A549 (cell line): ENCODE measurements around the gene RTL1. TPM values are rescaled to one million over a fixed set of nuclear protein-coding genes. Genes with fewer than 3 reads are reported as not detected.

Source experiments
- ATAC-seq, 2 experiments: fragments of 200-7000 bp in 1 of 2; fragments of >200 bp in 1 of 2; cut with Nextera tagmentation in 1 of 2; cut with Tn5 transposase in 1 of 2; 3 replicates each; pipeline versions ENCODE4 v1.8.0 to v1.9.1; 2018 to 2020; ENCODE audit warnings: mild to moderate bottlenecking in 1 of 2, moderate library complexity in 1 of 2
- CTCF ChIA-PET: fragments of 300-600 bp; sonication (Branson Sonifier 250); formaldehyde crosslinking; extraction: SDS; loops from one replicate; lab custom pipeline; 2021; ENCODE audit warnings: antibody characterized with exemption, inconsistent platforms; lab: Yijun Ruan, JAX
- POLR2A ChIA-PET: fragments of 350-600 bp; formaldehyde crosslinking; extraction: SDS; loops from one replicate; lab custom pipeline; 2021; ENCODE audit warnings: antibody characterized with exemption, inconsistent platforms; lab: Yijun Ruan, JAX
- DNase-seq, 2 experiments: peaks; one replicate each; pipeline versions ENCODE4 v3.0.0 to v3.0.0-alpha.2; 2011 to 2016; ENCODE audit warnings: low read depth in 1 of 2, low spot score in 1 of 2
- FAIRE-seq: peaks from 2 replicates; lab custom pipeline; 2011; peaks lifted over from hg19 to GRCh38; lab: Jason Lieb, UNC
- H3K27ac ChIP-seq, 2 experiments: fragments of >200 bp; sonication (Bioruptor Twin); formaldehyde crosslinking; 3 replicates each; pipeline ENCODE4 v1.5.1; 2016 to 2017
- H3K4me1 ChIP-seq: fragments of >200 bp; sonication (Bioruptor Twin); formaldehyde crosslinking; 3 replicates; pipeline ENCODE4 v1.6.1; 2016
- H3K4me2 ChIP-seq: fragments of >200 bp; sonication (Bioruptor Twin); formaldehyde crosslinking; 3 replicates; pipeline ENCODE4 v1.6.1; 2016
- H3K4me3 ChIP-seq: fragments of >200 bp; sonication (Bioruptor Twin); formaldehyde crosslinking; 3 replicates; pipeline ENCODE4 v1.5.1; 2016
- H3K9me3 ChIP-seq: fragments of >200 bp; sonication (Bioruptor Twin); formaldehyde crosslinking; 3 replicates; pipeline ENCODE4 v1.6.1; 2016
- BHLHE40 ChIP-seq: IDR thresholded peaks from 2 replicates; pipeline ENCODE4 v1.6.1; 2012; ENCODE audit warnings: low read depth, low read length, inconsistent platforms
- CEBPB ChIP-seq, 2 experiments: fragments of >200 bp in 1 of 2; sonication (Bioruptor Twin) in 1 of 2; formaldehyde crosslinking in 1 of 2; IDR thresholded peaks; 2 replicates each; pipeline ENCODE4 v1.6.1; 2012 to 2016
- CHD2 ChIP-seq: fragments of 150-350 bp; IDR thresholded peaks from 2 replicates; pipeline ENCODE4 v1.6.1; 2014; ENCODE audit warnings: low read length; ENCODE audit not compliant: partially characterized antibody
- CHD4 ChIP-seq: fragments of 200-600 bp; sonication (generic); IDR thresholded peaks from 2 replicates; pipeline ENCODE4 v1.6.1; 2016; ENCODE audit warnings: antibody characterized with exemption, mild to moderate bottlenecking, borderline replicate concordance
- EHMT2 ChIP-seq: fragments of 200-600 bp; sonication (generic); IDR thresholded peaks from 2 replicates; pipeline ENCODE4 v1.6.1; 2016; ENCODE audit warnings: antibody characterized with exemption, low read depth, mild to moderate bottlenecking, moderate library complexity
- EP300 ChIP-seq, 2 experiments: fragments of >200 bp; sonication (Bioruptor Twin); formaldehyde crosslinking; IDR thresholded peaks; 2 replicates in 1 of 2; 3 replicates in 1 of 2; pipeline ENCODE4 v1.6.1; 2016 to 2017
- ESRRA ChIP-seq: fragments of 150-350 bp; IDR thresholded peaks from 2 replicates; pipeline ENCODE4 v1.6.1; 2014; ENCODE audit warnings: mild to moderate bottlenecking, low read length, borderline replicate concordance
- FOSB ChIP-seq: fragments of 250-450 bp; sonication (Bioruptor Pico); IDR thresholded peaks from 2 replicates; pipeline ENCODE4 v1.5.0; 2020; ENCODE audit warnings: mild to moderate bottlenecking, moderate library complexity
- FOXS1 ChIP-seq: fragments of 250-450 bp; sonication (Bioruptor Pico); IDR thresholded peaks from 2 replicates; pipeline ENCODE4 v1.5.0; 2020; ENCODE audit warnings: mild to moderate bottlenecking, moderate library complexity
- HDAC2 ChIP-seq: fragments of 200-600 bp; sonication (generic); IDR thresholded peaks from 2 replicates; pipeline ENCODE4 v1.6.1; 2016
- HES2 ChIP-seq: fragments of >200 bp; sonication (Bioruptor Twin); formaldehyde crosslinking; IDR thresholded peaks from 2 replicates; pipeline ENCODE4 v1.6.1; 2016
- HEYL ChIP-seq: fragments of 250-450 bp; sonication (Bioruptor Pico); IDR thresholded peaks from 2 replicates; pipeline ENCODE4 v1.8.0; 2021; ENCODE audit warnings: mild to moderate bottlenecking, moderate library complexity
- HOXB13 ChIP-seq: fragments of 250-450 bp; sonication (Bioruptor Pico); IDR thresholded peaks from 2 replicates; pipeline ENCODE4 v1.5.0; 2020; ENCODE audit warnings: low read depth, mild to moderate bottlenecking, moderate library complexity
- JUNB ChIP-seq: fragments of >200 bp; sonication (Bioruptor Twin); formaldehyde crosslinking; IDR thresholded peaks from 2 replicates; pipeline ENCODE4 v1.6.1; 2016
- KDM5A ChIP-seq: fragments of 200-600 bp; sonication (generic); IDR thresholded peaks from 2 replicates; pipeline ENCODE4 v1.6.1; 2016; ENCODE audit warnings: antibody characterized with exemption, mild to moderate bottlenecking
- MAFK ChIP-seq: fragments of 450-650 bp; IDR thresholded peaks from 2 replicates; pipeline ENCODE4 v1.6.1; 2014; ENCODE audit not compliant: partially characterized antibody
- NR3C1 ChIP-seq: fragments of >200 bp; sonication (Bioruptor Twin); formaldehyde crosslinking; IDR thresholded peaks from 3 replicates; pipeline ENCODE4 v1.6.1; 2017
- RAD21 ChIP-seq, 2 experiments: fragments of >200 bp in 1 of 2; sonication (Bioruptor Twin) in 1 of 2; formaldehyde crosslinking in 1 of 2; IDR thresholded peaks in 1 of 2; conservative IDR thresholded peaks in 1 of 2; 2 replicates in 1 of 2; 3 replicates in 1 of 2; pipeline ENCODE4 v1.6.1; 2012 to 2018; ENCODE audit warnings: inconsistent platforms in 1 of 2
- RARB ChIP-seq: fragments of 250-450 bp; sonication (Bioruptor Pico); IDR thresholded peaks from 2 replicates; pipeline ENCODE4 v1.8.0; 2021; ENCODE audit warnings: mild to moderate bottlenecking, moderate library complexity
- RCOR1 ChIP-seq: fragments of 150-350 bp; IDR thresholded peaks from 2 replicates; pipeline ENCODE4 v1.6.1; 2014; ENCODE audit warnings: antibody characterized with exemption, low read length, low read depth
- RNF2 ChIP-seq: fragments of 200-600 bp; sonication (generic); IDR thresholded peaks from 2 replicates; pipeline ENCODE4 v1.6.1; 2016; ENCODE audit warnings: low read depth, mild to moderate bottlenecking, antibody characterized with exemption, moderate library complexity, borderline replicate concordance
- SMC3 ChIP-seq: fragments of >200 bp; sonication (Bioruptor Twin); formaldehyde crosslinking; IDR thresholded peaks from 3 replicates; pipeline ENCODE4 v1.6.1; 2018; ENCODE audit warnings: inconsistent platforms
- SREBF2 ChIP-seq: fragments of 450-650 bp; IDR thresholded peaks from 2 replicates; pipeline ENCODE4 v1.6.1; 2014; ENCODE audit warnings: mild to moderate bottlenecking, moderate library complexity
- USF2 ChIP-seq: fragments of 450-650 bp; IDR thresholded peaks from 2 replicates; pipeline ENCODE4 v1.6.1; 2014; ENCODE audit warnings: antibody characterized with exemption
- ZC3H11A ChIP-seq: fragments of 450-650 bp; IDR thresholded peaks from 2 replicates; pipeline ENCODE4 v1.6.1; 2014; ENCODE audit warnings: antibody characterized with exemption, mild to moderate bottlenecking
- ZFP36 ChIP-seq: fragments of 450-650 bp; IDR thresholded peaks from 2 replicates; pipeline ENCODE4 v1.6.1; 2014; ENCODE audit warnings: borderline replicate concordance; ENCODE audit not compliant: partially characterized antibody
- ZSCAN20 ChIP-seq: fragments of 250-450 bp; sonication (Bioruptor Pico); IDR thresholded peaks from 2 replicates; pipeline ENCODE4 v1.8.0; 2022; ENCODE audit warnings: mild to moderate bottlenecking, moderate library complexity
- WGBS: methylation state at CpG from one replicate; pipeline ENCODE4 v1.1.6; 2017; ENCODE audit errors: missing lambda C conversion rate; 5-methylcytosine and 5-hydroxymethylcytosine counted together
- polyA plus RNA-seq, 4 experiments: library from polyadenylated mRNA; depleted of rRNA in 3 of 4; stranded (reverse); fragments of >200 nt; fragmentation: RNase III in 1 of 4; extraction: RNeasy Plus Mini Kit Qiagen cat#74134 plus additional on column Dnase treatment in 1 of 4; gene quantifications; 2 replicates in 3 of 4; 3 replicates in 1 of 4; pipeline ENCODE4 v1.2.3, GENCODE V29; 2011 to 2017

The RTL1 gene
- polyA plus RNA-seq, 2 of the 4 experiments (the other 2 are of a cell fraction) = 0.01 TPM; not detected in 1

- ChIA-PET POLR2A (no interaction called here), CTCF (no interaction called here)
- no peaks in the 10 kb centered on the region for H3K9me3 ChIP-seq
- no peak overlapping the region for H3K27ac ChIP-seq
- 82% methylated on average over 6 of the region's 8 CpGs for WGBS
- no peak overlapping the region for H3K4me2 ChIP-seq
- ATAC-seq = no peak
- H3K4me1 ChIP-seq = no peaks in the 10 kb centered on the region
- TF ChIP-seq HES2 (no peak), HDAC2 (no peak), SMC3 (no peak), HOXB13 (CRISPR knock-in tag) (no peak), HEYL (CRISPR knock-in tag) (no peak), RCOR1 (no peak), ZFP36 (no peak), EP300 (IDR thresholded peaks at IDR 0.05) (no peak), CHD2 (no peak), SREBF2 (no peak), ZSCAN20 (no peak), JUNB (no peak), CHD4 (no peak)
- H3K4me3 ChIP-seq = no peak overlapping the region
- no peak for FAIRE-seq
- DNase-seq = no peak
Measured at GRCh38 chr14:100879782-100880181, 23.7 kb downstream of the RTL1 start.

GRCh38 chr14:100879194-100879593 lies 24.3 kb downstream of the RTL1 start:
- Histone ChIP-seq H3K4me3 (no peak overlapping the region), H3K4me1 (no peaks in the 10 kb centered on the region), H3K9me3 (no peaks in the 10 kb centered on the region), H3K27ac (no peak overlapping the region), H3K4me2 (no peak overlapping the region)
- POLR2A ChIA-PET = no interaction called here
- CTCF ChIA-PET = interaction anchor here (1.6 kb wide), 1 partner anchor 29 kb away, joined by 5 read pairs; no protein-coding TSS in a partner anchor
- ATAC-seq = no peak
- no peak for FAIRE-seq
- 78% methylated on average over 8 of the region's 8 CpGs for WGBS
- no peak for DNase-seq
- TF ChIP-seq RAD21 (conservative IDR thresholded peaks at IDR 0.05 in 1 of 2, IDR thresholded peaks at IDR 0.05 in 1 of 2) (no peak), FOXS1 (CRISPR knock-in tag) (no peak), ZSCAN20 (no peak), HOXB13 (CRISPR knock-in tag) (no peak), SMC3 (no peak), RCOR1 (no peak), SREBF2 (no peak), BHLHE40 (no peak), ESRRA (no peak), RARB (CRISPR knock-in tag) (no peak), USF2 (no peak), CEBPB (IDR thresholded peaks at IDR 0.05) (no peak), NR3C1 (no peak), ZC3H11A (no peak), EHMT2 (no peak), RNF2 (no peak), MAFK (no peak), KDM5A (no peak), FOSB (no peak)
